Measurements from ENCODE around the gene RHOB.
"Not testable (repeated sequence)": the region's sequence is repeated elsewhere in the genome, so short reads cannot be mapped to it uniquely, and the experiment has no call there.

The RHOB gene

DNA sequence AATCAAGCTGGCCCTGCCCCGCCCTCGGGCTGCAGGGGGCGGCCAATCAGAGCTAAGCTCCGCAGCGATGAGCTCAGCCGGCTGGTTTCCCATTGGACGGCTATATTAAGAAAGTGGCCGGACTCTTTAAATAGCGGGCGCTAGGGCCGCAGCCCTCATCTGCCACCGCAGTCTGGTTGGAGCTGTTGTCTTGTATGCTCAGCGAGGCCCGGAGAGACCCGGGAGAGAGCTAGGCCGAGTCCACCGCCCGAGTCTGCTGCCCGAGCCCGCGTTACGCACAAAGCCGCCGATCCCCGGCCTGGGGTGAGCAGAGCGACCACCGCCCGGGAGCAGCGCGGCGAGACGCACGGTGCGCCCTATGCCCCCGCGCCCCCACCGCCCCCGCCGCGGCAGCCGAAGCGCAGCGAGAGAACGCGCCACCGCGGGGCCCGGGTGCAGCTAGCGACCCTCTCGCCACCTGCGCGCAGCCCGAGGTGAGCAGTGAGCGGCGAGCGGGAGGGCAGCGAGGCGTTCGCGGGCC is at the start of gene RHOB:
TSS of gene RHOB (plus strand) at position 158 of the 520 bp plus-strand sequence. CDS start 392 bp downstream, outside the sequence.
- peak; percentile 99 for DNase-seq

DNA sequence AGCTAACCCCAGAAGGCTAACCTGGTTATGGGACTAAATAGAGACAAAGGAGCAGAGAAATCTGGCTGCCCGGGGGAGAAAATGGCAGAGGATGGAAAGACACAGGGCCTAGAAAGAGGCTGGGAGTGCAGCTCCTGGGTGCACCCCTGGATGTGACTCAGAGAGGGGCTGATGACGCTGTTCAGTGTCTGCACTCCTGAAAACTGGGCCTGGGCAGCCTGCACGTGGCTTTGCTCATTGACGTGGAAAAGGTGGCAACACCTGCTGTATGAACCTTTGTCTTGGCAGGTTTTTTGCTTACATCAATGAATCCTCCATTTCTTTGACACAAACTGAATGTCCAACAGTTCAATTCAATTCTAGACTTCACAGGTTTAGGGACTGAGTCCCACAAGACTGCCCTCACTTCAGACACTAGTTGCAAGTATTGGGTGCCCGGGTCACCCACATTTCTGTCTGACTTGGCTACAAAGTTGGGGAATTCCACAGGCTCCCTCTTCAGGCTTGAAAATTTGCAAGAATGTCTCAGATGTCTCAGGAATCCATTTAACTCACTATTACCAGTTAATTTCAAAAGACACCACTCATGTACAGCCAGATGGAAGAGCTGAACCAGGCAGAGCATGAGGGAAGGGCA is 48.9 kb upstream of the RHOB start:
- DNase-seq, result no peak

DNA sequence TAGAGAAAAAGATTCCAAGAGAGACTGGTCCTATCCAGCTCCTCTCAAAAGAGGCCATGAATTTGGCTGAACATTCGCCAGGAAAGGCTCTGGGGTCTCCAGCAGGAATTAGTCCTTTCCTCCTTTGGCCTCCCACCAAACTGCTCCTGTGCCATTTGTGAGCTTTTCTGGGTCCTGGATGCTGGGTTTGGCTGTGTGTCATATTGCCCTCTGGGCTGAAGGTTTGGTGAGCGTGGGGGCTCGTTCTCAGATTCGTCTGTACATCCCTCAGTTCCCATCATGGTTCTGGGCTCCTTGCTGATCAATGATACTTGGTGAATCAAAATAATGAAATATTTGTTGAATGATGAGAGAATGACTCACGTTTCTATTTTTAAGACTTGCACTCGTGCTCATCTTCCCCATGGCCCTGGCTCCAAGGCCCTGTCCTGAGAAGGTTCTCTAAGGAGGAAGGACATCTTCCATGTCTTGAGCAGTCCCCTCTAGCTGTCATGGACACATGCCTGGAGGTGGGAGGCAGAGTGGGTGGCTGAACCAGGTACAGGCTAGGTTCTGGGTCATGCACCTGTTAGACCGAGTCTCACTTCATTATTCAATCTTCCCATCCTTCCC is 47.8 kb upstream of the RHOB start:
- no peak for DNase-seq

DNA sequence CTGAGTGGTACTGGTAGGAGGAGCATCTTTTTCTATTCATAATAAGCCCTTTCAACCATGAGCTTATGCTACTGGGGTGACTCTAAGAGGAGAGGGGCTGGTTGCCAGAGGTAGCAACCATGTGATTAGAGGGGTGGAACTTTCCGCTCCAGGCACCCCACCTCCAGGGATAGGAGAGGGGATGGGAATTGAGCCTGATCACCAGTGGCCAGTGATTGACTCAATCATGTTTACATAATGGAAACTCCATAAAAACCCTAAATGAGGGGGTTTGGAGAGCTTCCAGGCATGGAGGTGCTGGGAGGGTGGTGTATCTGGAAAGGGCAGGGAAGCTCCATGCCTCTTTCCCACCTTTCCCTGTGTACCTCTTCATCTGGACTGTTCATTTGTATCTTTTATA is 46.6 kb upstream of the RHOB start:
- DNase-seq, result no peak

DNA sequence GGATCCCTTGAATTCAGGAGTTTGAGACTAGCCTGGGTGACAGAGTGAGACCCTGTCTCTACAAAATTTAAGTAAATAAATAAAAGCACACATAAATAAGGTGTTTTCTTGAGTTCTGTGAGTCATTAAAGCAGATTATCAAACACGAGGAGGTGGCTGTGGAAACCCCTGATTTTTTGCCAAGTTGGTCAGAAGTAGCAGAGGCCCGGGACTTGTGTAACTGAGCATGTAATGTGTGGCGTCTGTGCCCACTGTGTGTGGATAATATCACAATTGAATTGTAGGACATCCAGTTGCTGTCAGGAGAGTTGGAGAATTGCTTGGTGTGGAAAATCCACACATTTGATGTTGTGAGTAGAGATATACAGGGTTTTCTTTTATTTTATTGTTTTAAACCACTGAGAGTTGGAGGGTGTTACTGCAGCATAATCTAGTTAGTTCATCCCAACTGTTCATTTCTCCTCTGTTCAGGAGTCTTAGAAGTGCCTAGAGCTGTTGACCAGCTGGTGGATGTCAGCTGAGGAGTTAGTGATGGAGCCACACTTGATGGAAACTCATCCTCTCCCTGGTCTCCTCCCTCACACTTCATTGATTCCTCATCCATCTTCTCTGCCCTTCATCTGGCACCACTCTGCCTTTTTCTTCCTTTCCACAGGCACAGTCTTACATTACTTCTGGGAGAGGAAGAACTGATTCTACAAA is 45.9 kb upstream of the RHOB start:
- no peak for DNase-seq

DNA sequence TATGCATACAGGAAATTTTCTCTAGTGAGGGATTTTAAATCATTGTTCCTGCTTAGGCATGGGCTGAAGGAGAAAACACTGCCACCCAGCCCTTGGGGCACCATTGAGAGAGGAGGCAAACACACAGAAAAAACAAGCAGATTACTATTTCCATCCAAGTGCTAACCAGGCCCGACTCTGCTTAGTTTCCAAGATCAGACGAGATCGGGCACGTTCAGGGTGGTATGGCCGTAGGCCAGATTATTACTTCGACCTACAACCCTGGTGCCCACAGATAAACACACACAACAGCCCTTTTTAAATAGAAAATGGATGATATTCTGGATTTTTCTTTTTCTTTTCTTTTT is 45.4 kb upstream of the RHOB start:
- DNase-seq, result no peak

DNA sequence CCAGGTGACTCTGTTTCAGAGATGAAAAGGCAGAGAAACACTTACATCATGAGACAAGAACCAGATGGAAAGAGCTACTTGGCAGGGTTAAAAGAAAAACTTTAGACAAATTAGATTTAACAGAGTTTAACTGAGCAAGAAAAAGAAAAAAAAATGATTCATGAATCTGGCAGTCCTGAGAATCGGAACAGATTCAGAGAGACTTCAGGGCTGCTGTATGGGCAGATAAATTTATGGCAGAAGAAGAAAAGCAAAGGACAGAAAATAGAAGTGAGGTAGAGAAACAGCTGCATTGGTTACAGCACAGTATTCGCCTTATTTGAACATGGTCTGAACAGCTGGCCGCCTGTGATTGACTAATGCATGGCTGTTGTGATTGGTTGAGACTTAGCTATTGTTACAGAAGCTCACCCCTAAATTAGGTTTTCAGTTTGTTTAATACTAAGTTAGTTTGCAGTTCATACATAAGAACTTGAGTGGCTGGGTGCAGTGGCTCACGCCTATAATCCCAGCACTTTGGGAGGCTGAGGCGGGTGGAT is 43.0 kb upstream of the RHOB start:
- no peak for DNase-seq

DNA sequence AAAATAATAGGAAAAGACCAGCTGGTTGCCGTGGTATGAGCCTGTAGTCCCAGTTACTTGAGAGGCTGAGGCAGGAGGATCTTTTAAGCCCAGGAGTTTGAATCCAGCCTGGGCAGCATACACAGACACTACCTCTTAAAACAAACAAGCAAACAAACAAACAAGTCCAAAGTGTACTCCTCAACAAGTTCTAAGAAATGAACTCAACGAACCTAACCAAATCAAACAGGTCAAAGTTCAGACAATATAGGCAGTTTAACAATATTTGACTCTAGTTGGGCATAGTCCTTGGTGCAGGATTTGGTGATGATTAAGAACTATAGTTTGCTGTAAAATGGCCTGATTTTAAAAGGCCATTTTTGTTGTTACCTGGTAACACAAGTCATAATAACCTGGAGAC is 41.9 kb upstream of the RHOB start:
- no peak for DNase-seq

DNA sequence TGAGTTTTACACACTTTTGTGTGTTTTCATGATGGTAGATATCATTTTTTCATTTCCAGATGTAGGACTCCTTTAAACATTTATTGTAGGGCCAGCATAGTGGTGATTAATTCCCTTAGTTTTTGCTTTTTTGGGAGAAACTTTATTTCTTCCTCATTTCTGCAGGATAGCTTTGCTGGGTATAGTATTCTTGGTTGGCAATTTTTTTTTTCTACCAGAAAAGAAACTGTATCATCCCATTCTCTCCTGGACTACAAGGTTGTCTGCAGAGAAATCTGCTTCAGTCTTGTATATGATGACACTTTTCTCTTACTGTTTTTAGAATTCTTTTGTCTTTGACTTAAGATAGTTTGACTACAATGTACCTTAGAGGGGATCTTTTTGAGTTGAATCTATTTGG is 37.8 kb upstream of the RHOB start:
- DNase-seq, result peak; percentile 25

DNA sequence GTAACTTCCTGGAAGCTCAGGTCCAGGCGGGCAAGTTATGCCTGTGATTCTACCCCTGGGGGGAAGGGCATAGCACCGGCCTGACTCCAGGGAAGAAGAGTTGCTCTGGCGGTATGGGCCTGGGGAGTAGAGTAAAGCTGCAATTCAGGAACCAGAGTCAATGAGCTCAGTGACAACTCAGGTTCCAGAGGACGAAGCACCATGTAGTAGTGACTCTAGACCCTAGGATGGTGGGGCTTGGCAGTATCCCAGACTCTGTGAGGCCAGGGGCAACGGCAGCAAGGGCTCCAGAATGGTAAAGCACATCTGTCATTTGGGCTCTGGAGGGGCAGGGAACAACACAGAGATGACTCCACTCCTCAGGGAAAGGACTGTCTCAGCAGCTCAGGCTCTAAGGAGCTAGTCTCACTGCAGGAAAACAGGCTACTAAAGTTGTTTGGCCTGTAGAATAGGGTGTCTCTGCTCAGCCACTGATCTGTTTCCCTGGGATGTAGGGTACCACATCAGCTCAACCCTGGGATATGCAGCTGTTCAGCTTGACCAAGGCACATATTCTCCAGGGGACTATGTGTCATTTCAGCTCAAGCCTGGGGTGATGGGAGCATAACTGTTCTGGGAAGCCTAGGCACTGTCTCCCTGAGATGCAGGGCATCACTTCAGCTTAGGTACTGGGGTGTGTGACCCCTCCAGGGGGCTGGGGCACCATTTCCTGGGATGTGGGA is 36.2 kb upstream of the RHOB start:
- no peak for DNase-seq

DNA sequence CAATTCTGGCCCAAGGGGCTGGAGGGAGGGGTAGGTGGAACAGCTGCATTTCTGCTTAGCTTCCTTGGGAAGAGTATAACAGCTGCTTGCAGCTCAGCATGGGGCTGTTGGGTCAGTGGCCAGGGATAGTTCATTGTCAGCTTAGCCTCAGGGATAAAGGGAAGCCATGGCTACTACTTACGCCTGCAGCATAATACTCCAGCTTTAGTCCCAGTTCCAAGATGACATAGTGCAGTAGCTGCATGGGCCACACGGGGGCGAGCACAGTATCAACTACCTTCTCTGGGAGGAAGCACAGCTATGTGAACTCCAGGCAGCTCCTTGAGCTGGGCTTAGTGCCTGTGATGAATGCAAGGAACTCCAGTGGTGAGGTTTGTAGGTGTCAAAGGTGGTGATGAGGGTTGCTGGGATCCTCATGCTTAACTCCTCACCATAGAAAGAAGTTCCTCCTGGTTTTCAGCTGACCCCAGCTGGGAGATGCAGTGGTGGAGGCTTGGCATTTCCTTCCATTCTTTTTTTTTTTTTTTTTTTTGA is 35.4 kb upstream of the RHOB start:
- peak; percentile 86 for DNase-seq

DNA sequence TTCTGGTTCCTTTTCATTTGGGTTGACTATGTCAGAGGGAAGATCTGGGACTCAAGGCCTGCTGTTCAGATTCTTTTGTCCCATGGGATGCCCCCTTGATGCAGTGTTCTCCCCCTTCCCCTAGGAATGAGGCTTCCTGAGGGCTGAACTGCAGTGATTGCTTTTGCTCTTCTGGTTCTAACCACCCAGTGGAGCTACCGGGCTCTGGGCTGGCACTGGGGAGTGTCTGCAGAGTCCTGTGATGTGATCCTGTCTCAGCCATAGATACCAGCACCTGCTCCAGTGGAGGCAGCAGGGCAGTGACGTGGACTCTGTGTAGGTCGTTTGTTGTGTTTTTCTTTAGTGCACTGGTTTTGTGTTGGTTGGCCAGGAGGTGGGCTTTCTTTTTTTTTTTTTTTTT is 32.1 kb upstream of the RHOB start:
- DNase-seq, result no peak

DNA sequence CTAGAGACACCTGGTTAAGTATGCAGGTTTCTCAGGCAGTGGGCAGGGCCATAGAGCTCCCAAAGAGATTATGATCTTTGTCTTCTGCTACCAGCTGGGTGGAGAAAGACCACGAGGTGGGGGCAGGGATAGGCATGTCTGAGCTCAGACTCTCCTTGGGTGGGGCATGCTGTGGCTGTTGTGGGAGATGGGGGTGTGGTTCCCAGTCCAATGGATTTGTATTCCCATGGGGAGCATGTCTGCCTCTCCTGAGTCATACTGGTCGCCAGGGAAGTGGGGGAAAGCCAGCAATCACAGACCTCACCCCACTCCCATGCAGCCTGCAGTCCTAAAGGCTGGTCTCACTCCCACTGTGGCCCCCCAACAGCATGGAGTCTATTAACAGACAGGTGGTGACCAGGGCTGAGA is 31.4 kb upstream of the RHOB start:
- no peak for DNase-seq

DNA sequence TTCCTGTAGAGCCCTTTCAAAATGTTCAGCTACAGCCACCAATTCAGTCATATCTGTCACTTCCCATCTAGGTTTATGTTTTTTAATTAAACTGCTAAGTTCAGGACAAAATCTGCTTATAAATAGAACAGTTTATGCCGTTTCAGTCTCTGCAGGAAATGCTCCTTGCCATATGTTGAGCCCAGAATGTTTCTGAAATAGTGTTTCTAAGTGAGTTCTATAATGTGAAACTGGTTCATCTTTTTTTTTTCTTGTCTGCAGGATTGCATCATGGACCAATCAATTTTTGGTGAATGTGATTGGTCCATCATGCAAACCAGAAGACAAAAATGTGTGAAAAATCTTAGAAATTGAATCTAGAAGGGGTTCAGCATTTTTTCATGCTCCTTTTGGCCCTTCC is 30.2 kb upstream of the RHOB start:
- no peak for DNase-seq

DNA sequence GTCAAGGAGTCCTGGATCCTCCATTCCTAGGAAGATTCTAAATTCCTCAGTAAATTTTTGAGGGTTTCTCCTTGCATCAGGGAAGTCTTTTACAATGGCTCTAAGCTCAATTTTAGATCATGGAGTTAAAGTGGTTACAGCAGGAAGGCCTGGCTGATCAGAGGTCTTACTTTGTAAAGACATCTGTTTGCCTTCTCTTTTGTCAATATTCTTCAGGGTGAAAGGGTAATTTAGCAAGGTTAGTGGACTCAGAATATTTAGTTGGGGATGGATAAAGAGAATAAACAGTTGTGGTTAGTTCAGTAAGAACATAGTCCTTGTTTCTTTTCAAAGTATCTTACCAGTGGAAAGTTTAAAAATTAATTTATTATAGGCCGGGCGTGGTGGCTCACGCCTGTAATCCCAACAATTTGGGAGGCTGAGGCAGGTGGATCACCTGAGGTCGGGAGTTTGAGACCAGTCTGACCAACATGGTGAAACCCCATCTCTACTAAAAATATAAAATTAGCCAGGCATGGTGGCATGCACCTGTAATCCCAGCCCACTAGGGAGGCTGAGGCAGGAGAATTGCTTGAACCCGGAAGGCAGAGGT is 29.5 kb upstream of the RHOB start:
- DNase-seq, result not testable (repeated sequence)

DNA sequence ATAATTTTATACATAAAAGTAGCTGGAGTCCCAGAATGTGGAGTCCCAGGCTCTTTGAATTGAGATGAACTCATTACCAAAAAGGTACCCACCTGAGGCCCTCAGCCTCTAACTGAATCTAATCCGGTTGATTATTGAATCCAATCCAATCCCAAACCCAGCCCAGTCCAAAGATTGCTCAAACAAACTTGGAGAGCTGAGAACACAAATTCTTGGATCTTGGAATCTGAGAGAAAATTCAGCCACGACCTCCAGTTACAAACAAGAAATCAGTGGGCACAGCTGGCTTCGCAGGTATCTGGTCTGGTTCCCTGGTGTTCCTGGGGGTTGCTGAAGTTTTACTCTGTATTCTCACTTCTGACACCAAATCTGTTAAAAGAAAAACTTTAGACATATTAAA is 28.4 kb upstream of the RHOB start:
- no peak for DNase-seq

DNA sequence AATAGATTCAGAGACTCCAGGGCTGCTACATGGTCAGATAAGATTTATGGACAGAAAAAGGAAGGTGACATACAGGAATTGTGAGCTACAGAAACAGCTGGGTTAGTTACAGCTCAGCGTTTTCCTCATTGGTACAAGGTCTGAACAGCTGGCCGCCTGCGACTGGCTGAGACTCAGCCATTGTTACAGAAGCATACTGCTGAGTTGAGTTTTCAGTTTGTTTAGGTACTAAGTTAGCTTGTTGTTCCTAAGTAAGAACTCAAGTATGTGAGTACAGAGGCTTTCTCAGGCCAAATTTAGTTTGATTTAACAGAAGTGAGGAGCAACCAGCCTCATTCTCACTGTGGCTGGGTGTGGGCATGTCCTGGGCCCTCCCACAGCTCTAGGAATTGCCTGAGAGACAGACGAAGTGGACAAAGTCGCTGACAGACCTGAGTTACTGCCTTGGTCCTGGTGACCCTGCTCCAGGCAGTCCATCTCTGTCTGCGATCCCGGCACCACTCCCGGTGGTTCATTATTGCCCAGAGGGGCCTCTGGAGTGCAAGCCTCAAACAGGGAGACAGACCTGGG is 27.8 kb upstream of the RHOB start:
- DNase-seq, result no peak

DNA sequence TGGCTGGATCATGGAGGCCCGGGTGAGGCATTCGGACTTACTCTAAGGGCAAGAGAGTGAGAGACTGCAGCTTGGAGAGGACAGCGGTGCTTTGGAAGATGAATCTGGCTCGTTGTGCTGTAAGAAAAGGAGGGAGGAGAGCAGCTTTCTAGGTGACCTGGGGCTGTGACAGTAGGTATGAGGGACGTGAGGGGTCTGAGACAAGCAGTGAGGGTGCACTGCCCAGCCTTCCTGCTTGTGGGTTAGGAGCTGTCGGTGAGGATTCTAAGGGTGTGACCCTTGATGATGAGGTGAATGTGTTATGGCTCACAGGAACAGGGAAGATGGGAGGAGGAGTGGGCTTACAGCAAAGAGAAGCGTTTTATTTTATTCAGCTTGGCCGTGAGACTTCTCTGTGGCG is 27.1 kb upstream of the RHOB start:
- DNase-seq, result no peak

DNA sequence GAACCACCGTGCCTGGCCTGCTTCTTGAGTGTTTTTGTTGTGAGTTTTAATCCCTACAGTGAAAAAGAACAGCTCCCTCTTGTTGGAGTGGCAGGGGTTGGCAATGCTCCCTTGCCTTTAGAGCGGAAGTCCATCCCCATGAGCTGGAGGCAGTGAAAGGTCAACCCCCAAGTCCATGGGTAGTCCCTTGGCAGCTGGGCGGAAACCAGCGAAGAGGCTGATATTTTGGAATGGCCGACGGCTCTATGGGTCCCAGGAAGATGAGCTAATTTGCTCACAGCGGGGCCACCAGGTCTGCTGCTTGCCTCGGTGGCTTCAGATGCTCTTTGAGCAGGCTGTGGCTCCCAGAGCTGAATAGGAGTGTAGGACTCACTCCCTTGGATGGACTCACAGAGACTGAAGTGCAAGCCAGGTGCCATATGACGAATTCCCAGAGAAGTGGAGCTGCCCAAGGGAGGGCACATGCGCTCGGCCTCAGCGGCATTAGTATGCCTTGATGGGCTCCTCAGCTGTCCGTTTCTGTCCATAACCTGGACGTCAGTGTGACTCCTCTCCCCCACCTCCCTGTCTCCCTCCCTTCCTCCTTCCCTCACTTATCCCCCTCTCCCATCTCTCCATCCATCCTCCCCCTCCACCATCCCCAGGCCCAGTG is 25.4 kb upstream of the RHOB start:
- no peak for DNase-seq

DNA sequence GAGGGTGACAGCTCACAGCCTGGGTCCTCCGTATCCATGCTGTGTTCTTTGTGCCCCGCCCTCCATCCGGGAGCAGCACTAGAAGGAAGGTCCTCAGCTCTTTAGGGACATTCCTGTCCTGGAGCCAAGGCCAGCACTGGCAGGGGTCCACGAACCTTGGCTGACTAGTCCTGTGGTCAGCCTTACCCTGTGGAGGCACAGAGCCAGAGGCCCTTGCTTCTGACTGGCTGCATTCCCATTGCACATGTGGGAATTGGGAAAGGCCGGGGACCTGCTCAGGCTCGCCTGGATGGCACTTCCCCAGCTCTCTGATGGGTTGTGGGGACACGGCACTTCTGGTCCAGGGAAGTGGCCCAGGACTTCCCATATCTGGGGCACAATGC is 24.9 kb upstream of the RHOB start:
- DNase-seq, result no peak

DNA sequence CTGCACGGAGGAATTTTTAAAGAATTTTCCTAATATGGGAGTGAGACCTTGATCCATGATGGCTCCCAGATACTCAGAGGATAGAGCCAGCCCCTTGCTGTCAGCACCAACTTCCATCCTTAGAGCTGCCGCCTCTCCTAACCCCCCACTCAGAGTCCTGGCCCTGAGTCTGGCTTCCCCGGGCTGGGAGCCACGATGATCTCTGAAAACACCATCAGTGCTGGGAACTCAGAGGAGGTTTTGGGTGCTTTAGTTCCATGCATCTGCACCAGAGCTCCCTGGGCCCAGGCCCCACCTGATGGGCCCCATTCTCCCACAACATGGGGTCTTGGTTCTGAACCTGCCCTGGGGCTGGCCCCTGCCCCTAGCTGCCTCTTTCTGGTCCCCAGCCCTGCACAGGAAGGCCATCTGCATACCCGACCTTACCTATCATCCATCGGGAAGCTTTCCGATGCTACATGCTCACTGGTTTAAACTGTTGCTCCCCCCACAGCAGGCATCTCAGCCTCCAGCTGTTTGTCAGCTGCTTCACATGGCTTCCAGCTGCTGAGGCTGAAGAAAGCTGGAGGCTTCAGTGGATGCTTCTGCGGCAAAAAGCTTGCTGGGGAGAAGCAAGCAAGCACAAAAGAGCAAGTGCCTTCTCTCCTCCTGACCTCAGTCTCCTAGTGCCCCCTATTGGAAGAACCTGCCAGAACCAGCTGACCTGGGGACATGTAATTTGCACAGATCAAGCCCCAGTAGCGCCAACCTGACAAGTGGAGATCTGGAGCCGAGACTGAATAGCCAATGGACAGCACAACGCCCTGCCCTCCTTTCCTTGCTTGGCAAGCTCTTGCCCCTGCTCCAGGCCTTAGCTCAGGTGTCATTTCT is 24.2 kb upstream of the RHOB start:
- DNase-seq, result peak; percentile 12

Data from OCI-M1 (cell line).